Caco-2 (cell line): Measurements from ENCODE around the gene SOX1. TPM values are rescaled to one million over a fixed set of nuclear protein-coding genes. Genes with fewer than 3 reads are reported as not detected.

Experiments
- BruUV-seq: library from RNA; stranded (reverse); fragments of 400-500 nt; replicated peaks from 2 replicates; lab custom pipeline; 2021; lab: Mats Ljungman, UMichigan
- CTCF ChIA-PET: fragments of 300-600 bp; sonication (Branson Sonifier 250); formaldehyde crosslinking; loops from one replicate; lab custom pipeline; 2022; ENCODE audit warnings: antibody characterized with exemption; lab: Charles Lee
- POLR2A ChIA-PET: fragments of 300-600 bp; sonication (Branson Sonifier 250); formaldehyde crosslinking; loops from one replicate; lab custom pipeline; 2022; ENCODE audit warnings: antibody characterized with exemption; lab: Charles Lee
- DNase-seq, 2 experiments: peaks; one replicate each; pipeline versions ENCODE4 v3.0.0 to v3.0.0-alpha.2; 2020 to 2022
- H3K27me3 ChIP-seq: replicated peaks from 2 replicates; pipeline ENCODE4 v1.6.0; 2011; ENCODE audit warnings: low read length; ENCODE audit not compliant: control insufficient read depth, insufficient read depth
- H3K36me3 ChIP-seq: 2 replicates; pipeline ENCODE4 v1.5.1; 2011; ENCODE audit warnings: low read length; ENCODE audit not compliant: control insufficient read depth, insufficient read depth
- H3K4me1 ChIP-seq: fragments of 250-450 bp; sonication (Bioruptor Pico); 2 replicates; pipeline ENCODE4 v1.5.1; 2020; ENCODE audit warnings: mild to moderate bottlenecking
- H3K4me3 ChIP-seq: 2 replicates; pipeline ENCODE4 v1.5.1; 2011; ENCODE audit warnings: low read depth, mild to moderate bottlenecking, control low read depth, low read length
- H3K9me3 ChIP-seq: fragments of 250-450 bp; sonication (Bioruptor Pico); 2 replicates; pipeline ENCODE4 v1.5.1; 2020; ENCODE audit warnings: mild to moderate bottlenecking, moderate library complexity
- H3K27ac Mint-ChIP-seq: one replicate; pipeline ENCODE4 v1.8.0; 2022; ENCODE audit warnings: mixed read lengths; ENCODE audit not compliant: unreplicated experiment
- H3K27me3 Mint-ChIP-seq: one replicate; pipeline ENCODE4 v1.8.0; 2022; ENCODE audit warnings: mixed read lengths; ENCODE audit not compliant: insufficient read depth, unreplicated experiment
- H3K36me3 Mint-ChIP-seq: one replicate; pipeline ENCODE4 v1.8.0; 2022; ENCODE audit warnings: mild to moderate bottlenecking, mixed read lengths; ENCODE audit not compliant: insufficient read depth, unreplicated experiment
- H3K4me1 Mint-ChIP-seq: one replicate; pipeline ENCODE4 v1.8.0; 2022; ENCODE audit warnings: low read depth, mixed read lengths; ENCODE audit not compliant: unreplicated experiment
- H3K4me3 Mint-ChIP-seq: one replicate; pipeline ENCODE4 v1.8.0; 2022; ENCODE audit warnings: mild to moderate bottlenecking, moderate library complexity, mixed read lengths; ENCODE audit not compliant: unreplicated experiment
- H3K9me3 Mint-ChIP-seq: one replicate; pipeline ENCODE4 v1.8.0; 2022; ENCODE audit warnings: mixed read lengths; ENCODE audit not compliant: unreplicated experiment
- CTCF ChIP-seq, 2 experiments: fragments of 200-600 bp in 1 of 2; IDR thresholded peaks; 1 replicate in 1 of 2; 2 replicates in 1 of 2; pipeline versions ENCODE4 v1.5.1 to v1.8.0; 2011 to 2022; ENCODE audit warnings: antibody characterized with exemption in 1 of 2, control low read depth in 1 of 2, inconsistent platforms in 1 of 2, low read depth in 1 of 2, low read length in 1 of 2, mild to moderate bottlenecking in 1 of 2, moderate library complexity in 1 of 2; ENCODE audit not compliant: insufficient read depth in 1 of 2, severe bottlenecking in 1 of 2, unreplicated experiment in 1 of 2
- intact Hi-C: fragments of 100-400 bp; cut with micrococcal nuclease; formaldehyde crosslinking; loops from one replicate; pipeline ENCODE4 v1.10.0; 2022; ENCODE audit not compliant: unreplicated experiment
- total RNA-seq: library from RNA; stranded (reverse); gene quantifications from 2 replicates; pipeline ENCODE4 v1.2.3, GENCODE V29; 2022

Gene SOX1
- total RNA-seq, 1 experiment from 2014 or later: 1.7 TPM

- no peaks in the 10 kb centered on the region for H3K9me3 Mint-ChIP-seq
- CTCF ChIA-PET: no interaction called here
- intact Hi-C loops: no loop called here
- no peaks in the 10 kb centered on the region for H3K9me3 ChIP-seq
- H3K36me3 Mint-ChIP-seq: no peaks in the 10 kb centered on the region
- 0 out of 2 replicates have a peak, but pooled peaks cover 3% of the 10 kb centered on the region for H3K4me1 ChIP-seq
- POLR2A ChIA-PET: no interaction called here
- no peak overlapping the region for H3K4me3 Mint-ChIP-seq
- H3K27me3 ChIP-seq: no peaks in the 10 kb centered on the region; the same call in 1 of the 2 replicates
- H3K4me3 ChIP-seq: no peak overlapping the region
- DNase-seq: no peak
- no peaks in the 10 kb centered on the region for H3K36me3 ChIP-seq
- no TSS peak for BruUV-seq
- peaks cover 23% of the 10 kb centered on the region for H3K27me3 Mint-ChIP-seq
- TF ChIP-seq CTCF (IDR thresholded peaks at IDR 0.05; ENCODE audit: insufficient read depth in 1 of 2, low read depth in 1 of 2, low read length in 1 of 2, severe bottlenecking in 1 of 2, unreplicated experiment in 1 of 2): no peak
- no peaks in the 10 kb centered on the region for H3K4me1 Mint-ChIP-seq
- no peak overlapping the region for H3K27ac Mint-ChIP-seq
Observed at GRCh38 chr13:112063807-112064206, 3.1 kb upstream of the SOX1 start.

- H3K27me3 Mint-ChIP-seq: peaks cover 22% of the 10 kb centered on the region
- no peaks in the 10 kb centered on the region; the same call in 1 of the 2 replicates for H3K27me3 ChIP-seq
- CTCF ChIA-PET: no interaction called here
Observed at GRCh38 chr13:112064222-112064621, 2.7 kb upstream of the SOX1 start.

GRCh38 chr13:112065521-112065866 is 1.5 kb upstream of the SOX1 start:
- ChIA-PET CTCF (no interaction called here), POLR2A (no interaction called here)
- no TSS peak for BruUV-seq
- H3K36me3 Mint-ChIP-seq: no peaks in the 10 kb centered on the region
- intact Hi-C loops: no loop called here
- no peak for TF ChIP-seq CTCF (IDR thresholded peaks at IDR 0.05; ENCODE audit: insufficient read depth in 1 of 2, low read depth in 1 of 2, low read length in 1 of 2, severe bottlenecking in 1 of 2, unreplicated experiment in 1 of 2)
- H3K9me3 ChIP-seq: no peaks in the 10 kb centered on the region
- peak overlapping the region; percentile 74 for H3K4me3 Mint-ChIP-seq
- no peaks in the 10 kb centered on the region for H3K9me3 Mint-ChIP-seq
- H3K4me1 ChIP-seq: 0 out of 2 replicates have a peak, but pooled peaks cover 3% of the 10 kb centered on the region
- H3K27me3 Mint-ChIP-seq: peaks cover 22% of the 10 kb centered on the region
- H3K27me3 ChIP-seq: no peaks in the 10 kb centered on the region; the same call in 1 of the 2 replicates
- DNase-seq: no peak
- no peaks in the 10 kb centered on the region for H3K36me3 ChIP-seq
- H3K4me3 ChIP-seq: no peak overlapping the region
- H3K4me1 Mint-ChIP-seq: no peaks in the 10 kb centered on the region
- no peak overlapping the region for H3K27ac Mint-ChIP-seq

More at GRCh38 chr13:112064222-112064621, 2.7 kb upstream of the SOX1 start:
- Mint-ChIP-seq H3K9me3 (no peaks in the 10 kb centered on the region), H3K4me1 (no peaks in the 10 kb centered on the region), H3K27ac (no peak overlapping the region), H3K4me3 (no peak overlapping the region), H3K36me3 (no peaks in the 10 kb centered on the region)
- Histone ChIP-seq H3K4me1 (0 out of 2 replicates have a peak, but pooled peaks cover 3% of the 10 kb centered on the region), H3K4me3 (no peak overlapping the region), H3K36me3 (no peaks in the 10 kb centered on the region), H3K9me3 (no peaks in the 10 kb centered on the region)
- DNase-seq: no peak
- intact Hi-C loops: no loop called here
- BruUV-seq: no TSS peak
- POLR2A ChIA-PET: no interaction called here
- TF ChIP-seq CTCF (IDR thresholded peaks at IDR 0.05; ENCODE audit: insufficient read depth in 1 of 2, low read depth in 1 of 2, low read length in 1 of 2, severe bottlenecking in 1 of 2, unreplicated experiment in 1 of 2): no peak
